Mammary epithelial cell (primary cell): Measurements from ENCODE around the gene IRX4.

Experiments used
- CTCF ChIP-seq, 2 donors: IDR thresholded peaks in 1 of 2; conservative IDR thresholded peaks in 1 of 2; 2 replicates each; pipeline ENCODE4 v1.5.1; 2011 to 2012; ENCODE audit warnings: inconsistent platforms in 2 of 2, low read length in 2 of 2, mild to moderate bottlenecking in 2 of 2, control low read depth in 1 of 2, low read depth in 1 of 2; ENCODE audit not compliant: insufficient read depth in 1 of 2; ENCODE audit errors: extremely low read depth in 1 of 2
- EZH2 ChIP-seq: IDR thresholded peaks from 2 replicates; pipeline ENCODE4 v1.6.1; 2012; ENCODE audit warnings: low read length, inconsistent platforms, borderline replicate concordance

GRCh38 chr5:1831257-1831656 lies 51.5 kb downstream of the IRX4 start:
- TF ChIP-seq CTCF (conservative IDR thresholded peaks at IDR 0.05 in 1 of 2, IDR thresholded peaks at IDR 0.05 in 1 of 2; ENCODE audit: extremely low read depth in 1 of 2, insufficient read depth in 1 of 2, low read depth in 1 of 2, low read length in 2 of 2): no peak
- TF ChIP-seq EZH2: no peak
